GM23338 (cell line): Measurements from ENCODE around the gene RNF225.
A peak's percentile ranks its signal among the peaks of the same experiment; 100 is the strongest.

Experiments used
- CREB1 ChIP-seq: fragments of 250-450 bp; sonication (Bioruptor Pico); IDR thresholded peaks from 2 replicates; pipeline ENCODE4 v1.5.0; 2020; ENCODE audit warnings: low read depth, mild to moderate bottlenecking, moderate library complexity
- CTCF ChIP-seq, 2 experiments: fragments of 200-600 bp in 1 of 2; sonication (generic) in 1 of 2; conservative IDR thresholded peaks; 2 replicates each; pipeline versions ENCODE4 v1.5.1 to v1.6.1; 2016 to 2017; ENCODE audit warnings: antibody characterized with exemption in 2 of 2, low read depth in 2 of 2, mild to moderate bottlenecking in 2 of 2, moderate library complexity in 1 of 2
- ETS1 ChIP-seq: IDR thresholded peaks from 2 replicates; pipeline ENCODE4 v1.6.1; 2016; ENCODE audit warnings: antibody characterized with exemption
- EZH2 ChIP-seq: fragments of 200-600 bp; sonication (generic); IDR thresholded peaks from one replicate; pipeline ENCODE4 v1.8.0; 2017; ENCODE audit warnings: antibody characterized with exemption, mild to moderate bottlenecking, low read depth; ENCODE audit not compliant: unreplicated experiment
- JUNB ChIP-seq: IDR thresholded peaks from one replicate; pipeline ENCODE4 v1.6.1; 2016; ENCODE audit warnings: antibody characterized with exemption; ENCODE audit not compliant: unreplicated experiment
- POLR2AphosphoS5 ChIP-seq: IDR thresholded peaks from 2 replicates; pipeline ENCODE4 v1.6.1; 2016; ENCODE audit warnings: antibody characterized with exemption, low read depth
- REST ChIP-seq: IDR thresholded peaks from one replicate; pipeline ENCODE4 v1.6.1; 2018; ENCODE audit warnings: antibody characterized with exemption; ENCODE audit not compliant: unreplicated experiment
- ZNF331 ChIP-seq: fragments of 250-450 bp; sonication (Bioruptor Pico); IDR thresholded peaks from 2 replicates; pipeline ENCODE4 v1.5.0; 2020; ENCODE audit warnings: low read depth, mild to moderate bottlenecking, moderate library complexity

GRCh38 chr19:58439576-58440554 lies 44.4 kb downstream of the RNF225 start, which contains the start of gene ZNF132:
- TF ChIP-seq ZNF331 (CRISPR knock-in tag) (no peak), JUNB (no peak), POLR2AphosphoS5 (peak; percentile 68), CTCF (conservative IDR thresholded peaks at IDR 0.05; ENCODE audit: low read depth in 2 of 2) (no peak), REST (no peak), CREB1 (peak; percentile 83), ETS1 (peak; percentile 93), EZH2 (no peak)
